ENCODE measurements around the gene APOM. TPM values are rescaled to one million over a fixed set of nuclear protein-coding genes. Genes with fewer than 3 reads are reported as not detected.

APOM gene
- total RNA-seq, 2 experiments from 2014 or later = 1.5 to 2.1 TPM

GRCh38 chr6:31634969-31635575 lies 20.6 kb upstream of the APOM start:
- H3K9me2 ChIP-seq (ENCODE audit: insufficient read depth, low read length) = no peaks in the 10 kb centered on the region
- no peak for DNase-seq (ENCODE audit: low spot score)
- no peak overlapping the region for H3K27ac ChIP-seq (ENCODE audit: low read depth, low read length, poor library complexity, severe bottlenecking)
- H3K9me3 ChIP-seq (ENCODE audit: low read length) = no peaks in the 10 kb centered on the region
- ChIA-PET POLR2A (no interaction called here), CTCF (ENCODE audit: unreplicated experiment) (no interaction called here)
- intact Hi-C loops (cut with micrococcal nuclease; ENCODE audit: unreplicated experiment) = no loop called here
- no peak overlapping the region for H3K4me3 ChIP-seq (ENCODE audit: low read depth, low read length, poor library complexity, severe bottlenecking)
- BruUV-seq (replicated peaks) = no TSS peak
- no peaks in the 10 kb centered on the region for H3K79me2 ChIP-seq (ENCODE audit: insufficient read depth, low read depth, low read length)
- H3K4me1 ChIP-seq (ENCODE audit: insufficient read depth, low read length, poor library complexity, severe bottlenecking) = peaks cover 10% of the 10 kb centered on the region
- no peaks in the 10 kb centered on the region; the same call in 1 of the 2 replicates for H4K20me1 ChIP-seq (ENCODE audit: insufficient read depth, low read length)
- no peak overlapping the region for H2AFZ ChIP-seq (ENCODE audit: low read length)
- no peak overlapping the region for H3K4me2 ChIP-seq (ENCODE audit: low read length)
- TF ChIP-seq, protein P1, sequence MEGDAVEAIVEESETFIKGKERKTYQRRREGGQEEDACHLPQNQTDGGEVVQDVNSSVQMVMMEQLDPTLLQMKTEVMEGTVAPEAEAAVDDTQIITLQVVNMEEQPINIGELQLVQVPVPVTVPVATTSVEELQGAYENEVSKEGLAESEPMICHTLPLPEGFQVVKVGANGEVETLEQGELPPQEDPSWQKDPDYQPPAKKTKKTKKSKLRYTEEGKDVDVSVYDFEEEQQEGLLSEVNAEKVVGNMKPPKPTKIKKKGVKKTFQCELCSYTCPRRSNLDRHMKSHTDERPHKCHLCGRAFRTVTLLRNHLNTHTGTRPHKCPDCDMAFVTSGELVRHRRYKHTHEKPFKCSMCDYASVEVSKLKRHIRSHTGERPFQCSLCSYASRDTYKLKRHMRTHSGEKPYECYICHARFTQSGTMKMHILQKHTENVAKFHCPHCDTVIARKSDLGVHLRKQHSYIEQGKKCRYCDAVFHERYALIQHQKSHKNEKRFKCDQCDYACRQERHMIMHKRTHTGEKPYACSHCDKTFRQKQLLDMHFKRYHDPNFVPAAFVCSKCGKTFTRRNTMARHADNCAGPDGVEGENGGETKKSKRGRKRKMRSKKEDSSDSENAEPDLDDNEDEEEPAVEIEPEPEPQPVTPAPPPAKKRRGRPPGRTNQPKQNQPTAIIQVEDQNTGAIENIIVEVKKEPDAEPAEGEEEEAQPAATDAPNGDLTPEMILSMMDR (conservative IDR thresholded peaks at IDR 0.05; ENCODE audit: low read length) = no peak
- no peak for TF ChIP-seq EZH2phosphoT487 (IDR thresholded peaks at IDR 0.05; ENCODE audit: borderline replicate concordance, low read depth, low read length)
- peaks cover 99% of the 10 kb centered on the region for H3K36me3 ChIP-seq (ENCODE audit: insufficient read depth, low read length)

- H2AFZ ChIP-seq (ENCODE audit: low read length) = no peak overlapping the region
- intact Hi-C loops (cut with micrococcal nuclease; ENCODE audit: unreplicated experiment) = no loop called here
- TSS peak; percentile 53 for BruUV-seq (replicated peaks)
- H3K4me3 ChIP-seq (ENCODE audit: low read depth, low read length, poor library complexity, severe bottlenecking) = no peak overlapping the region
- H3K36me3 ChIP-seq (ENCODE audit: insufficient read depth, low read length) = peaks cover 99% of the 10 kb centered on the region
- ChIA-PET POLR2A (no interaction called here), CTCF (ENCODE audit: unreplicated experiment) (no interaction called here)
- no peaks in the 10 kb centered on the region for H3K9me2 ChIP-seq (ENCODE audit: insufficient read depth, low read length)
- H3K27ac ChIP-seq (ENCODE audit: low read depth, low read length, poor library complexity, severe bottlenecking) = no peak overlapping the region
- peaks cover 10% of the 10 kb centered on the region for H3K4me1 ChIP-seq (ENCODE audit: insufficient read depth, low read length, poor library complexity, severe bottlenecking)
- H3K9me3 ChIP-seq (ENCODE audit: low read length) = no peaks in the 10 kb centered on the region
- H3K79me2 ChIP-seq (ENCODE audit: insufficient read depth, low read depth, low read length) = no peaks in the 10 kb centered on the region
- H3K4me2 ChIP-seq (ENCODE audit: low read length) = no peak overlapping the region
- TF ChIP-seq, protein P1 (conservative IDR thresholded peaks at IDR 0.05; ENCODE audit: low read length) = no peak
- TF ChIP-seq EZH2phosphoT487 (IDR thresholded peaks at IDR 0.05; ENCODE audit: borderline replicate concordance, low read depth, low read length) = no peak
- no peaks in the 10 kb centered on the region for H4K20me1 ChIP-seq (ENCODE audit: insufficient read depth, low read length)
- DNase-seq (ENCODE audit: low spot score) = no peak
Measured at GRCh38 chr6:31636698-31637596, 18.7 kb upstream of the APOM start.

GRCh38 chr6:31639043-31639442 lies 16.7 kb upstream of the APOM start:
- TF ChIP-seq, protein P1 (conservative IDR thresholded peaks at IDR 0.05; ENCODE audit: low read length) = no peak
- TF ChIP-seq EZH2phosphoT487 (IDR thresholded peaks at IDR 0.05; ENCODE audit: borderline replicate concordance, low read depth, low read length) = no peak
- no peak overlapping the region for H3K27ac ChIP-seq (ENCODE audit: low read depth, low read length, poor library complexity, severe bottlenecking)
- no peaks in the 10 kb centered on the region for H4K20me1 ChIP-seq (ENCODE audit: insufficient read depth, low read length)
- H3K36me3 ChIP-seq (ENCODE audit: insufficient read depth, low read length) = peaks cover 96% of the 10 kb centered on the region
- peaks cover 10% of the 10 kb centered on the region for H3K4me1 ChIP-seq (ENCODE audit: insufficient read depth, low read length, poor library complexity, severe bottlenecking)
- BruUV-seq (replicated peaks) = no TSS peak
- H3K9me2 ChIP-seq (ENCODE audit: insufficient read depth, low read length) = no peaks in the 10 kb centered on the region
- ChIA-PET POLR2A (interaction anchor here (0.6 to 1.6 kb wide), 2 partner anchors 25 to 99 kb away, joined by 3 to 4 read pairs; no protein-coding TSS in a partner anchor), CTCF (ENCODE audit: unreplicated experiment) (no interaction called here)
- no peaks in the 10 kb centered on the region for H3K79me2 ChIP-seq (ENCODE audit: insufficient read depth, low read depth, low read length)
- DNase-seq (ENCODE audit: low spot score) = no peak
- no peaks in the 10 kb centered on the region for H3K9me3 ChIP-seq (ENCODE audit: low read length)
- H3K4me3 ChIP-seq (ENCODE audit: low read depth, low read length, poor library complexity, severe bottlenecking) = no peak overlapping the region
- no peak overlapping the region for H3K4me2 ChIP-seq (ENCODE audit: low read length)
- H2AFZ ChIP-seq (ENCODE audit: low read length) = no peak overlapping the region
- intact Hi-C loops (cut with micrococcal nuclease; ENCODE audit: unreplicated experiment) = no loop called here
